ENCODE data around the gene GPR160.

The GPR160 gene

DNA sequence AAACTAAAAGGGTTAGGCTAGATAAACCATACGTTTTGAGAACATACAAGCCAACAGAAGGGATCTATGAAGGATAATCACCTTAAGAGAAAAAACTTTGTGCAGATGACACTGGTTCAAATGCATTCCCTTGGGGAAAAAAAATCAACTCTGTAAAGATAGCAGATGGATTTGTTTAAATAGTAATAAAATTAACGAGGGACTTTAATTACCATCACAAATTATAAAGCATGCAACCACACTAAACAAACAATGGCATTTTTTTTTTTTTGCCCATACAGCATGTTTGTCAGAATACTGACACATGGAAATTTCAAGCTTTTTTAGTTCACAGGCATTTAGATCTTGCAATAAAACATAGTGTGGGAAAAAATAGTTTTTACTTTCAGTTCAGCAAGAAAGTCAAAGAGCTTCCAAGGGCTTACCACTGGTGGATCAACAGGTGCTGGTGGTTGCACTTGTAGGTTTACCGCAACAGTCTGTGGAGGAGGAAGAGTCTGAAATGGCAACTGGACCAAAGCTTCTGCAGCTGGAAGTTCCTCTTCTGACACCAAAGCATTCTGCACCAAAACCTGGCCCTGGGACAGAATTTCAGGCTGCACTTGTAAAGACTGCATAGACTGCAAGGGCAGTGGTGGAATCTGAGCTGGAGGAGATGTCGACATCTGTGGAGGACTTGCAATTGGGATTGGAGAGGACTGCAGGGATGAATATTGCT lies 90.6 kb downstream of the GPR160 start:
- DNase-seq = no peak

DNA sequence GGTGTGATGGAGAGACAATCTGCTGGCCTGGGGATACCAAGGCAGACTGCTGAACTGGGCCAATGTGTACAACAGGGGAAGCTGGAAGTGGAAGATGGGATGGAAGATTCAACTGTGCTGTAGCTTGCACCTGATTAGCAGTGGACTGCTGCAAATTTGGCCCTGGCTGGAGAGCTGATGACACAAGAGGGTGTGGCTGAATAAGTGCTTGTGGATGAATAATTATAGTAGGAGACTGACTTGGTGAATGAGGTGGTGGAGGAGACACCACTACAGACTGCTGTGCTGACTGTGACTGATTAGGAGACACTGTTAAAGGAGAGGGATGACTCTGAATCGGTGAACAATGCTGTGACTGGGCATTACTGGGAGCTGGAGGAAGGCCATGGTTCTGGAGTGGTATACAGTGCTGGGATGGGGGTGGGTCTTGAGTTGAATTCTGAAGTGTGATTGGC lies 91.2 kb downstream of the GPR160 start:
- DNase-seq = no peak

DNA sequence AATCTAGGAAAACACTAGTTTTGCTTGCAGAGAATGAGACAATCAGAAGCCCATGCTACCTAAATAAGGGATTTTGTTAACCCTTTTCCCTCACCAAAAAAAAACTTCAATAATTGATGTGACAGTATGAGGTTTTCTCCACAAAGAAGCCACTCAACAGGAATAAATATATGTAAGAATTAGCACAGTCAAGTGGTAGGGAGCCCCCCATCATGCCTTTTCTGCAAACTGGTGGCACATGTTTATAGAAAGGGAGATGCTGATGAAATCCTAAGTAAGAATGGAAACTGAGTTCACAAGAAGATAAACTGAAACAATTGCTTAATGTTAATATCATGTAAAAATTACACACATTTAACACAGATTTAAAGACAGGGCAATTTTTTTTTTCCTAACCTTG lies 92.7 kb downstream of the GPR160 start:
- no peak for DNase-seq

DNA sequence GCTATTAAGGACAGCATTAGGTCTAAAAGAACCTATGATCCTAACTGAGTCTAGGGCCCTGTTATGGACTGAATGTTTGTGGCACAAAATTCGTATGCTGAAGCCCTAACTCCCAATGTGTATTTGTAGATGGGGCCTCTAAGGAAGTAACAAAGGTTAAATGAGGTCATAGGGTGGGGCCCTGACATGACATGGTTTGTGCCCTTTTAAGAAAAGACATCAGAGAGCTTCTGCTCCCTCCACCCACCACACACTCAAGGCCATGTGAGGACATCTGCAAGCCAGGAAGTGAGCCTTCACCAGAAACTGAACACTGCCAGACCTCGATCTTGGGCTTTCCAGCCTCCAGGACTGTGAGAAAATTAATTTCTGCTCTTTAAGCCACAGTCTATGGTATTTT lies 94.5 kb downstream of the GPR160 start:
- no peak for DNase-seq
